ENCODE results near the gene CYSTM1. TPM values are rescaled to one million over a fixed set of nuclear protein-coding genes. Genes with fewer than 3 reads are reported as not detected.

The CYSTM1 gene
- total and polyA plus RNA-seq, 2 donors: 7.8 to 65.2 TPM

DNA sequence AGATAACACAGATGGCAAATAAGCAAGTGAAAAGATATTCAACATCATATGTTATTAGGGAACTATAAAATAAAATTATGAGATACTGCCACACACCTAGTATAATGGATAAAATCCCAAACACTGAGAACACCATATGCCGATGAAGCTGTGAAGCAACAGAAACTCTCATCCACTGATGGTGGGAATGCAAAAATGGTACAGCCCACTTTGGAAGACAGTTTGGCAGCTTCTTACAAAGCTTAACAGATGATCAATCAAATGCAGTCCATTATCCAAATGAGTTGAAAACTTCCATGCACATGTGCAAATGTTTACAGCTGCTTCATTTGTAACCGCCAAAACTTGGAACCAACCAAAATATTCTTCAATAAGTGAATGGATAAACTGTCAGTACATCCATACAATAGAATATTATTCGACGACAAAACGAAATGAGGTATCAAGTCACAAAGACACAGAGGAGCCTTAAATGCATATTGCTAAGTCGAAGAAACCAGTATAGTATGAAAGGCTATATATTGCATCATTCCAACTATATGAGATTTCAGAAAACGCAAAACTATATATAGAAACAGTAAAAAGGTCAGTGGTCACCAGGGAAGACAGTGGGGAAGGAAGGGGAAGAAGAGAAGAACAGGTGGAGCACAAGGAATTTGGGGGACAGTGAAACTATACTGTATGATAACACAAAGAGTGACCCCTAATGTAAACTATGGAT, 113.0 kb downstream of the CYSTM1 start:
- H3K4me3 ChIP-seq (ENCODE audit: low read depth, low read length): no peak overlapping the region
- DNase-seq (ENCODE audit: extremely low spot score): no peak
- no peak overlapping the region for H3K27ac ChIP-seq (ENCODE audit: low read depth)
- 84% methylated on average over 7 of the region's 7 CpGs for whole genome bisulfite sequencing
- H3K36me3 ChIP-seq (ENCODE audit: insufficient read depth): peaks cover 1% of the 10 kb centered on the region
- H3K4me1 ChIP-seq (ENCODE audit: insufficient read depth): no peaks in the 10 kb centered on the region

GRCh38 chr5:140292212-140293036, 117.4 kb downstream of the CYSTM1 start:
- no peaks in the 10 kb centered on the region for H3K4me1 ChIP-seq (ENCODE audit: insufficient read depth)
- no peak for DNase-seq (ENCODE audit: extremely low spot score)
- no peak overlapping the region for H3K27ac ChIP-seq (ENCODE audit: low read depth)
- H3K4me3 ChIP-seq (ENCODE audit: low read depth, low read length): no peak overlapping the region
- H3K36me3 ChIP-seq (ENCODE audit: insufficient read depth): peaks cover 1% of the 10 kb centered on the region
- 80% methylated on average over 1 of the region's 1 CpG for WGBS

Other genes starting within 250 kb of the CYSTM1 start
- gene NRG2, start 131.9 kb upstream of the CYSTM1 start, total RNA-seq: 1.4 TPM
- gene NRG2, start 131.9 kb upstream of the CYSTM1 start, polyA plus RNA-seq: 5.1 TPM
- 34.5 TPM for gene PURA, start 61.1 kb upstream of the CYSTM1 start, total RNA-seq
- gene PURA, start 61.1 kb upstream of the CYSTM1 start, polyA plus RNA-seq: 9.6 TPM
- 25.0 TPM for gene IGIP, start 49.3 kb upstream of the CYSTM1 start, total RNA-seq
- 9.0 TPM for gene IGIP, start 49.3 kb upstream of the CYSTM1 start, polyA plus RNA-seq
- gene PFDN1, start 127.9 kb downstream of the CYSTM1 start, total RNA-seq: 40.6 TPM
- 86.5 TPM for gene PFDN1, start 127.9 kb downstream of the CYSTM1 start, polyA plus RNA-seq
- 9.7 TPM for gene HBEGF, start 171.4 kb downstream of the CYSTM1 start, total RNA-seq
- gene HBEGF, start 171.4 kb downstream of the CYSTM1 start, polyA plus RNA-seq: 13.5 TPM
- 0.11 TPM for gene SLC4A9, start 185.0 kb downstream of the CYSTM1 start, total RNA-seq
- 0.06 TPM for gene SLC4A9, start 185.0 kb downstream of the CYSTM1 start, polyA plus RNA-seq
- gene ANKHD1, start 226.6 kb downstream of the CYSTM1 start, total RNA-seq: 219 TPM
- gene ANKHD1, start 226.6 kb downstream of the CYSTM1 start, polyA plus RNA-seq: 53.4 TPM

Measured in urinary bladder (tissue), 4 donors.